HG03066 (cell line): ENCODE measurements around the gene MAPK7.

Source experiments
- ATAC-seq: cut with Tn5 transposase; IDR thresholded peaks from one replicate; pipeline ENCODE4 v1.9.1; 2021; ENCODE audit warnings: low read depth; ENCODE audit not compliant: unreplicated experiment

Gene MAPK7

GRCh38 chr17:19391432-19391831, 13.1 kb downstream of the MAPK7 start:
- ATAC-seq: no peak

- ATAC-seq: no peak
Measured at GRCh38 chr17:19392303-19392702, 14.0 kb downstream of the MAPK7 start.

- ATAC-seq: no peak
Measured at GRCh38 chr17:19397556-19398041, 19.3 kb downstream of the MAPK7 start.

- ATAC-seq: no peak
Measured at GRCh38 chr17:19398301-19399181, 20.2 kb downstream of the MAPK7 start.

GRCh38 chr17:19399750-19400450, 21.6 kb downstream of the MAPK7 start:
- no peak for ATAC-seq

GRCh38 chr17:19401321-19402010, 23.2 kb downstream of the MAPK7 start:
- ATAC-seq: no peak

GRCh38 chr17:19402171-19402570, 23.9 kb downstream of the MAPK7 start:
- ATAC-seq: no peak

GRCh38 chr17:19403021-19403420, 24.7 kb downstream of the MAPK7 start:
- no peak for ATAC-seq

GRCh38 chr17:19404264-19404663, 26.0 kb downstream of the MAPK7 start:
- ATAC-seq: no peak

- ATAC-seq: no peak
Measured at GRCh38 chr17:19405114-19405513, 26.8 kb downstream of the MAPK7 start.

- no peak for ATAC-seq
Measured at GRCh38 chr17:19407601-19408345, 29.5 kb downstream of the MAPK7 start.

GRCh38 chr17:19408346-19408710, 30.0 kb downstream of the MAPK7 start:
- no peak for ATAC-seq

GRCh38 chr17:19409066-19409465, 30.8 kb downstream of the MAPK7 start:
- no peak for ATAC-seq

GRCh38 chr17:19409509-19409908, 31.2 kb downstream of the MAPK7 start:
- ATAC-seq: no peak

GRCh38 chr17:19410091-19410490, 31.8 kb downstream of the MAPK7 start:
- no peak for ATAC-seq

GRCh38 chr17:19410875-19411620, 32.8 kb downstream of the MAPK7 start, which contains the start of gene RNF112:
Gene RNF112 (plus strand): TSS chr17:19411232. CDS start chr17:19411409, 177 bp downstream.
- ATAC-seq: no peak

GRCh38 chr17:19411631-19412030, 33.3 kb downstream of the MAPK7 start:
- no peak for ATAC-seq

GRCh38 chr17:19412510-19412909, 34.2 kb downstream of the MAPK7 start:
- ATAC-seq: no peak

- no peak for ATAC-seq
Measured at GRCh38 chr17:19412984-19413383, 34.7 kb downstream of the MAPK7 start.

GRCh38 chr17:19413761-19414160, 35.5 kb downstream of the MAPK7 start:
- no peak for ATAC-seq
